SK-N-SH (cell line): ENCODE measurements around the gene CDRT15.

Experiments used
- EP300 ChIP-seq, 2 experiments: IDR thresholded peaks; 2 replicates each; pipeline versions ENCODE4 v1.4.0 to v1.6.1; 2012; ENCODE audit warnings: borderline replicate concordance in 1 of 2, low read depth in 1 of 2, low read length in 1 of 2
- EZH2phosphoT487 ChIP-seq: fragments of 200-600 bp; sonication (generic); IDR thresholded peaks from 2 replicates; pipeline ENCODE4 v1.6.1; 2017; ENCODE audit warnings: low read depth, mixed run types, mild to moderate bottlenecking, antibody characterized with exemption, moderate library complexity, borderline replicate concordance
- FOXJ3 ChIP-seq: sonication (generic); formaldehyde crosslinking; IDR thresholded peaks from 2 replicates; pipeline ENCODE4 v1.5.1; 2020; ENCODE audit warnings: mild to moderate bottlenecking, missing genetic modification reagents
- GATA2 ChIP-seq: sonication (generic); formaldehyde crosslinking; IDR thresholded peaks from 2 replicates; pipeline ENCODE4 v1.5.0; 2020; ENCODE audit warnings: mild to moderate bottlenecking, missing genetic modification reagents
- POLR2AphosphoS5 ChIP-seq: IDR thresholded peaks from 2 replicates; pipeline ENCODE4 v1.6.1; 2012; ENCODE audit warnings: low read depth, low read length
- RFX5 ChIP-seq: IDR thresholded peaks from 2 replicates; pipeline ENCODE4 v1.6.1; 2012; ENCODE audit warnings: mild to moderate bottlenecking, improper control_type of control experiment, low read length
- YY1 ChIP-seq: IDR thresholded peaks from 2 replicates; pipeline ENCODE4 v1.4.0; 2012; ENCODE audit warnings: low read depth, mild to moderate bottlenecking
- TF ChIP-seq, protein P1 (sequence below): fragments of 200-600 bp; sonication (generic); IDR thresholded peaks from 2 replicates; pipeline ENCODE4 v1.6.1; 2017; ENCODE audit warnings: antibody characterized with exemption, mild to moderate bottlenecking, moderate library complexity
- TF ChIP-seq, protein P2 (sequence below): fragments of 150-350 bp; IDR thresholded peaks from 2 replicates; pipeline ENCODE4 v1.6.1; 2017; ENCODE audit warnings: antibody characterized with exemption, low read length, low read depth, borderline replicate concordance
- TF ChIP-seq, protein P3 (sequence below): IDR thresholded peaks from 2 replicates; pipeline ENCODE4 v1.4.0; 2012; ENCODE audit warnings: low read depth, borderline replicate concordance

DNA sequence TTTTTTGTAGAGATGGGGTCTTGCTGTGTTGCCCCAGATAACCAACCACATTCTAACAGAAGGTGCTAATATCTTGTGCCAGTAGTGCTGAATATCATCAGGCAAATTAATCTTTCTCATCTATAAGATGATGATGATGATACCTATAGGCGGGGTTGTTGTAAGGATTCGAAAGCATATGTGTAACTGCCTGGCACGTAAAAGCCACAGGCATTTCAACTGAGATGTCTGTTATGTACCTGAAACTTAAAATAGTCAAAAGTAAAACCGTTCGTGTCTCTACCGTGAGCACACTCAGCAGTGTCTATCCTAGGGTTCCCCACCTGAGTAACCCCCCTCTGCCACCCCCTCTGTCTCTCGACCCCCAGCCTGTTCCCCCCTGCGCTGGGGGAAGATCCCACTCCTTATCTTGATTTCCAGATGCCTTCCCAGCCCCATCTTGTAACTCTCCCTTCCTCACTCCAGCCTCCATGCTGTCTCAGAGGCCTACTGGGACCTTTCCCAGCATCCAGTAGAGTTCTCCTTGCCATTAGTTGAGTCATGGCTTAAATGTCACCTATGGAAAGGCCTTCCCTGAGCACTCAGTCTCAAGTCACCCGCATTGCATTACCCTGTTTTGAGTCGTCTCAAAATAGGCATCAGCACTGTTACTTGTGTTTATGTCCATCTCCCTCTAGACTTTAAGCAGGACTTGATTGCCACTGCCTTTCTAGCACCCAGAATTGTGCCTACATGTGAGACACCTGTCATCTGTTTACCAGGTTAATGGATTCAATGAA, 34.1 kb downstream of the CDRT15 start:
- TF ChIP-seq EP300 (IDR thresholded peaks at IDR 0.05; ENCODE audit: borderline replicate concordance in 1 of 2, low read depth in 1 of 2, low read length in 1 of 2) (no peak), POLR2AphosphoS5 (no peak), RFX5 (no peak), FOXJ3 (CRISPR knock-in tag) (no peak), EZH2phosphoT487 (no peak), YY1 (no peak), GATA2 (no peak)
- TF ChIP-seq, protein P1, sequence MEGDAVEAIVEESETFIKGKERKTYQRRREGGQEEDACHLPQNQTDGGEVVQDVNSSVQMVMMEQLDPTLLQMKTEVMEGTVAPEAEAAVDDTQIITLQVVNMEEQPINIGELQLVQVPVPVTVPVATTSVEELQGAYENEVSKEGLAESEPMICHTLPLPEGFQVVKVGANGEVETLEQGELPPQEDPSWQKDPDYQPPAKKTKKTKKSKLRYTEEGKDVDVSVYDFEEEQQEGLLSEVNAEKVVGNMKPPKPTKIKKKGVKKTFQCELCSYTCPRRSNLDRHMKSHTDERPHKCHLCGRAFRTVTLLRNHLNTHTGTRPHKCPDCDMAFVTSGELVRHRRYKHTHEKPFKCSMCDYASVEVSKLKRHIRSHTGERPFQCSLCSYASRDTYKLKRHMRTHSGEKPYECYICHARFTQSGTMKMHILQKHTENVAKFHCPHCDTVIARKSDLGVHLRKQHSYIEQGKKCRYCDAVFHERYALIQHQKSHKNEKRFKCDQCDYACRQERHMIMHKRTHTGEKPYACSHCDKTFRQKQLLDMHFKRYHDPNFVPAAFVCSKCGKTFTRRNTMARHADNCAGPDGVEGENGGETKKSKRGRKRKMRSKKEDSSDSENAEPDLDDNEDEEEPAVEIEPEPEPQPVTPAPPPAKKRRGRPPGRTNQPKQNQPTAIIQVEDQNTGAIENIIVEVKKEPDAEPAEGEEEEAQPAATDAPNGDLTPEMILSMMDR = no peak
- TF ChIP-seq, protein P2, sequence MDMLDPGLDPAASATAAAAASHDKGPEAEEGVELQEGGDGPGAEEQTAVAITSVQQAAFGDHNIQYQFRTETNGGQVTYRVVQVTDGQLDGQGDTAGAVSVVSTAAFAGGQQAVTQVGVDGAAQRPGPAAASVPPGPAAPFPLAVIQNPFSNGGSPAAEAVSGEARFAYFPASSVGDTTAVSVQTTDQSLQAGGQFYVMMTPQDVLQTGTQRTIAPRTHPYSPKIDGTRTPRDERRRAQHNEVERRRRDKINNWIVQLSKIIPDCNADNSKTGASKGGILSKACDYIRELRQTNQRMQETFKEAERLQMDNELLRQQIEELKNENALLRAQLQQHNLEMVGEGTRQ = no peak
- TF ChIP-seq, protein P3, sequence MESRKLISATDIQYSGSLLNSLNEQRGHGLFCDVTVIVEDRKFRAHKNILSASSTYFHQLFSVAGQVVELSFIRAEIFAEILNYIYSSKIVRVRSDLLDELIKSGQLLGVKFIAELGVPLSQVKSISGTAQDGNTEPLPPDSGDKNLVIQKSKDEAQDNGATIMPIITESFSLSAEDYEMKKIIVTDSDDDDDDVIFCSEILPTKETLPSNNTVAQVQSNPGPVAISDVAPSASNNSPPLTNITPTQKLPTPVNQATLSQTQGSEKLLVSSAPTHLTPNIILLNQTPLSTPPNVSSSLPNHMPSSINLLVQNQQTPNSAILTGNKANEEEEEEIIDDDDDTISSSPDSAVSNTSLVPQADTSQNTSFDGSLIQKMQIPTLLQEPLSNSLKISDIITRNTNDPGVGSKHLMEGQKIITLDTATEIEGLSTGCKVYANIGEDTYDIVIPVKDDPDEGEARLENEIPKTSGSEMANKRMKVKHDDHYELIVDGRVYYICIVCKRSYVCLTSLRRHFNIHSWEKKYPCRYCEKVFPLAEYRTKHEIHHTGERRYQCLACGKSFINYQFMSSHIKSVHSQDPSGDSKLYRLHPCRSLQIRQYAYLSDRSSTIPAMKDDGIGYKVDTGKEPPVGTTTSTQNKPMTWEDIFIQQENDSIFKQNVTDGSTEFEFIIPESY = no peak
